ENCODE results near the gene FEM1B.

The FEM1B gene

DNA sequence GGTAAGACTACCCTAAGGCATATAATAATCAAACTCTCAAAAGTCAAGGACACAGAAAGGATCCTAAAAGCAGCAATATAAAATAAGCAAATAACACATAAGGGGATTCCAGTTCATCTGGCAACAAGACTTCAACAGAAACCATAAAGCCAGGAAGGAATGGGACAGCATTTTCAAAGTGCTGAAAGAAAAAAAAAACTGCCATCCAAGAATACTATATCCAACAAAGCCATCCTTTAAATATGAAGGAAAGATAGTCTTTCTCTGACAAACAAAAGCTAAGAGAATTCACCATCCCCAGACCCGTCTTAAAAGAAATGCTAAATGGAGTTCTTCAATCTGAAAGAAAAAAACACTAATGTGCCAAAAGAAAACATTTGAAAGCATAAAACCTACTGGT is 33.3 kb upstream of the FEM1B start:
- Mint-ChIP-seq H3K36me3 (peaks cover 11% of the 10 kb centered on the region), H3K27ac (no peak overlapping the region), H3K4me1 (peaks cover 6% of the 10 kb centered on the region), H3K27me3 (peaks cover 39% of the 10 kb centered on the region), H3K9me3 (peaks cover 11% of the 10 kb centered on the region), H3K4me3 (no peak overlapping the region)
- ATAC-seq = no peak

DNA sequence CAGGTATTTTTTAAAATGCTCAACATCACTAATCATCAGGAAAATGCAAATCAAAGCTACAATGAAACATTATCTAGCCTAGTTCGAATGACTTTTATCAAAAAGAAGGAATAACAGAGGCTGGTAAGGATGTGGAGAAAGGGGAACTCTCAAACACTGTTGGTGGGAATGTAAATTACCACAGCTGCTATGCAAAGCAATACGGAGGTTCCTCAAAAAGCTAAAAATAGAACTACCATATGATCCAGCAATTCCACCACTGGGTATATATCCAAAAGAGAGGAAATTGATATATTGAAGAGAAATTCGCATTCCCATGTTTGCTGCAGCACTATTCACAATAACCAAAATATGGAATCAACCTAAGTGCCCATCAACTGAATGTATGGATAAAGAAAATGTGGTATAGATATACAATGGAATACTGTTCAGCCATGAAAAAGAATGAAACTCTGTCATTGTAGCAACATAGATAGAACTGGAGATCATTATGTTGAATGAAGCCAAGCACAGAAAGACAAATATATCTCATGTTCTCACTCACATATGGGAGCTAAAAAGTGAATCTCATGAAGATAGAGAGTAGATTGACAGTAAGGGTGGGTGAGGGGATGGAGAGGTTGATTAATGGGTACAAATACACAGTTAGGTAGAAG is 28.4 kb upstream of the FEM1B start:
- ATAC-seq = no peak
- Mint-ChIP-seq H3K4me1 (peaks cover 6% of the 10 kb centered on the region), H3K27me3 (peaks cover 32% of the 10 kb centered on the region), H3K36me3 (peaks cover 10% of the 10 kb centered on the region), H3K27ac (no peak overlapping the region), H3K9me3 (peaks cover 6% of the 10 kb centered on the region), H3K4me3 (no peak overlapping the region)

DNA sequence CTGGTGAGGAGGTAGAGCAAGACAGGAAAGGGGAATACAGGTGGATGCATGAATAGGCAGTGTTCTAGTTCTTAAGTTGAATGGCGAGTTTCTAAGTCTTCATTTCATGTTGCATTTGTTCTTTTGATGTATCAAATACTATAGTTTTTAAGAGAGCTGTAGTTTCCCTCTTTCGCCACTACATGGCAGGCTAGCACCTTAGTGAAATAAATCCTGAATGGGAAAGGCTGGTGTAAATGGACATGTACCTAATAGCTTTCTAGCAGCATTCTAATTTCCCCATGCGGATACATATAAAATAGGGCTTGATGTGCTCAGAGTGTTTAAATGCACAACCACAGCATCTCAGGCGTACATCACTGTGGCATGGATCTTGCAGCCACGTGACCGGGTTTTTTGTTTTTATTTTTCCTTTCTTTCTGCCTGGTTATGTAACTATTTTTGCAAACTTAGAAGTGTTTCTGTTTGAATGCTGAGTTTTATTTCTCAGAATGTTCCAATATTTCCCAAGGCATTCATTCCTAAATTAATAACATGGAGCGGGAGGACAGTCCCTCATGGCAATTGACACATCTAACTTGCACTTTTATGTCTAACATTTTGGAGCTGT is 24.5 kb upstream of the FEM1B start:
- Mint-ChIP-seq H3K27ac (no peak overlapping the region), H3K4me1 (peaks cover 6% of the 10 kb centered on the region), H3K36me3 (no peaks in the 10 kb centered on the region), H3K27me3 (peaks cover 31% of the 10 kb centered on the region), H3K4me3 (no peak overlapping the region), H3K9me3 (no peaks in the 10 kb centered on the region)
- no peak for ATAC-seq

DNA sequence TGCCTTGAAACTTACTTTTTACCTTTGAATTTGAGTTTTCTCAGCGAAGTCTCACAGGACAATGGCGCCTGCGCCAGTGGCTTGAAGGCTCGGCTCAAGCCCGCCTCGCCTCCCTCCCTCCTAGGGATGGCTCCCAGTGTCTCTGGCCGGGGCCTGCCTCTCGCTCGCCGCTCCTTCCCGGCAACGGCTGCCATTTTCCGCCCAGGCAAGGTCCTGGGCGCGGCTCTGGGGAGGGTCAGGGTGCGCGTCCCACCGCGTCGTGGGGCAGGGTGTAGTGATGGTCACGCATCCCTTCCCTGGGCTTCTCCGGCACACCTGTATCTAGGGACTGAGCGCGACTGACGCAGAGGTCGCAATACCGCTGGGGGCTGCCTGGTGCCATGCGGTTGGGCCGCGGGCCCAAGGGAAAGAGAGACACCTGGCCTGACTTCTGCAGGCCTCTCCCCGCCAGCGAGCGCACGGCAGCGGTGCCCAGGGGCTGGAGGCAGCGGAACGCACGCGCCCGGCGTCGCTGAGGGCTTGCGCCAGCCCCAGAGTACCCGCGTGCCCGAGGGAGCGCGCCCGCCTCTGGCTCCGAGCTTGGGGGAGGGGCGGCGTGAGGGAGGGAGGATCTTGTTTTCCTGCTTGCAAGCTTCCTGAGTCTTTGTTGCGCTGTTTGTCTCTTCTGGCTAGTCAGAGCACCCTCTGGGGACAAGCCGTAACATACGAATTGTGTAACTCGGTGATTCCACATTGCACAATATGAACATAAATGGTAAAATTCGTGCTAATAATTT is 20.7 kb upstream of the FEM1B start:
- Mint-ChIP-seq H3K27ac (peak overlapping the region; percentile 35), H3K27me3 (peaks cover 23% of the 10 kb centered on the region), H3K4me1 (no peaks in the 10 kb centered on the region), H3K4me3 (peak overlapping the region; percentile 72), H3K9me3 (no peaks in the 10 kb centered on the region), H3K36me3 (no peaks in the 10 kb centered on the region)
- ATAC-seq = peak; percentile 76

DNA sequence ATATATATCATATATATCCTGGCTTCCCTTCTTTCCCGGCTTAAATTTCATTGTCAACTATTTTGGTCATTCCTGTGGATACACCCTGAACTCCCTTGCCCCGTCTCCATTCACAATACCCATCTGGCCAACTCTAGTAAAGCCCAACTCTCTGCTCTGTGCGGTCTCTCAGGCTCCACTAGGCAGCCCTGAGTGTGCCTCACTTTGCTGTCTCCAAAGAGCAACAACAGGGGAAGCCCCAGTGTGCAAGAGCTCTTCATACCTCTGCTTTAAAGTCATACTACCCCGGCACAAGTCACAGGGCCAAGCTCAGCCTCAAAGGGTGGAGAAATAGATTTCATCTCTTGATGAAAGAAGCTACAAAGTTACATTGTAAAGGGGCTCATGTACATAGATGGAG is 18.9 kb upstream of the FEM1B start:
- H3K4me1 Mint-ChIP-seq = no peaks in the 10 kb centered on the region
- ATAC-seq = no peak
- H3K36me3 Mint-ChIP-seq = no peaks in the 10 kb centered on the region
- H3K9me3 Mint-ChIP-seq = no peaks in the 10 kb centered on the region
- H3K4me3 Mint-ChIP-seq = no peak overlapping the region
- peaks cover 39% of the 10 kb centered on the region for H3K27me3 Mint-ChIP-seq
- no peak overlapping the region for H3K27ac Mint-ChIP-seq

DNA sequence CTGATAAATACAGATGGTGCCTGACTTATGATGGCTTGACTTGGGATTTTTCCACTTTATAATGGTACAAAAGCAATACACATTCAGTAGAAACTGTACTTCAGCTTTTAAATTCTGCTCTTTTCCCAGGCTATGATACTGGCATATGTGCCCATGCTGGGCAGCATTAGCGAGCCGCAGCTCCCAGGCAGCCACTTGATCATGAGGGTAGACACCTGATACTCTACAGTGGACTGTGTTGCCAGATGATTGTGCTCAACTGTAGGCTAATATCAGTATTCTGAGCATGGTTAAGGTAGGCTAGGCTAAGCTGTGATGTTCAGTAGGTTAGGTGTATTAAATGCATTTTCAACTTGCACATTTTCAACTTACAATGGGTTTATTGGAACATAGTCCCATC is 17.7 kb upstream of the FEM1B start:
- H3K36me3 Mint-ChIP-seq = no peaks in the 10 kb centered on the region
- H3K9me3 Mint-ChIP-seq = no peaks in the 10 kb centered on the region
- no peak overlapping the region for H3K4me3 Mint-ChIP-seq
- no peak overlapping the region for H3K27ac Mint-ChIP-seq
- peaks cover 42% of the 10 kb centered on the region for H3K27me3 Mint-ChIP-seq
- no peak for ATAC-seq
- no peaks in the 10 kb centered on the region for H3K4me1 Mint-ChIP-seq

DNA sequence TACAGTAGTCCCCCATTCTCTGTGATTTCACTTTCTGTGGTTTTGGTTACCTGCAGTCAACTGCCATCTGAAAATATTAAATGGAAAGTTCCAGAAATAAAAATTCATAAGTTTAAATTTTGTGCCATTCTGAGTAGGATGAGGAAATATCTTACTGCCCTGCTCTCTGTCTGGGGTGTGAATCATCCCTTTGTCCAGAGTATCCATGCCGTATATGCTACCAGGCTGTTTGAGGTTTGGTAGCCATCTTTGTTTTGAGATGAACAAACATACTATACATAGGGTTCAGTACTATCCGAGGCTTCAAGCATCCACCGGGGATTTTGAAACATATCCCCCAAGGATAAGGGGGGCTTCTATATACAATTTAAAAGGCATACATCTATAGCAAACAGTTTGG is 16.3 kb upstream of the FEM1B start:
- H3K27me3 Mint-ChIP-seq = peaks cover 50% of the 10 kb centered on the region

DNA sequence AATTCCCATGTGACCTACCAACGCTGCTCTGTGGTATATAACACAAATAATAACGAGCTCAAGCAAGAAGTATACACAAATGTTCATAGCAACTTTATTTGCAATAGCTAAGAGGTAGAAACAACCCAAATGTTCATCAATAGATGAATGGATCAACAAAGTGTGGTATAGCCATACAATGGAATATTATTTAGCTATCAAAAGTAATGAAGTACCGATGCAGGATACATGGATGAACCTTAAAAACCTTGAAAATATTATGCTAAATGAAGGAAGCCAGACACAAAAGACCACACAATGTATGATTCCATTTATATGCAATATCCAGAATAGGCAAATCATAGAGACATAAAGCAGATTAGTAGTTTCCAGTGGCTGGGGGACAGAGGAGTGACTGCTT is 15.6 kb upstream of the FEM1B start:
- no peak overlapping the region for H3K4me3 Mint-ChIP-seq
- no peak overlapping the region for H3K27ac Mint-ChIP-seq
- no peak for ATAC-seq
- H3K27me3 Mint-ChIP-seq = peaks cover 48% of the 10 kb centered on the region
- H3K9me3 Mint-ChIP-seq = no peaks in the 10 kb centered on the region
- H3K4me1 Mint-ChIP-seq = no peaks in the 10 kb centered on the region
- H3K36me3 Mint-ChIP-seq = no peaks in the 10 kb centered on the region

More for the DNA sequence above, 16.3 kb upstream of the FEM1B start:
- H3K27ac Mint-ChIP-seq = no peak overlapping the region
- no peaks in the 10 kb centered on the region for H3K36me3 Mint-ChIP-seq
- no peak overlapping the region for H3K4me3 Mint-ChIP-seq
- H3K9me3 Mint-ChIP-seq = no peaks in the 10 kb centered on the region
- ATAC-seq = no peak
- no peaks in the 10 kb centered on the region for H3K4me1 Mint-ChIP-seq

DNA sequence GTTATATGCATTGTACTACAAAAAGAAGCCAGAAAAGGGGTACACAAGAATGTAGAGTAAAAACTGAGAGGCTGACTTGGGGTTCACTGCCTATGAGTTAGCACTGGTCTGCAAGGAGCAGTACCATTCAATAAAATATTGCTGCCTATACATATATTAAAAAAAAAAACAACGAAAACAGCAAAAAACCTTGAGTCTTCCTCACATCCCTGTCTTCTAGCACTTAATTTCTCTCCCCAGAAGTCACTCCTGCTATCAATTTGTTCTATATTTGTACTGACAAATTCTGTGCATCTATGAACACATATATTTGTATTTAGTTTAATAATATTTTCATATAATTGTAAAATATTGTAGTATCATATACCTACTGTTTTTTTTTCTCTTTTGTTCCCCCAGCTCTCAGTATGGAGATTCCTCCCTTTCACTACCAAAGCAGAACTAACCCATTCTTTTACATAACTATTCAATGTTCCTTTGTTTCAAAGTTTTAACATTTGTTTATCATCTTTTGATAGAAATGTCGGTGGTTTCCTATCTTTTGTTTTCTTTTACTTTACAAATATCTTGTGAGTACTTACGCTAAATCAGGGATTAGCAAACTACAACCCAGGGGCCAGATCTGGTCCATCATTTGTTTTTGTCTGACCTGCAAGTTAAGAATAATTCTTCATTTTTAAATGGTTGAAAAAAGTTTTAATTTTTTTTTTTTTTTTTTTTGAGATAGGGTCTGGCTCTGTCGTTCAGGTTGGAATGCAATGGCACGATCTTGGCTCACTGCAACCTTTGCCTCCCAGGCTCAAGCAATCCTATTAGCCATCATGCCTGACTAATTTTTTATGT is 14.8 kb upstream of the FEM1B start:
- H3K4me3 Mint-ChIP-seq = no peak overlapping the region
- H3K36me3 Mint-ChIP-seq = no peaks in the 10 kb centered on the region
- ATAC-seq = no peak
- H3K27ac Mint-ChIP-seq = no peak overlapping the region
- no peaks in the 10 kb centered on the region for H3K4me1 Mint-ChIP-seq
- peaks cover 55% of the 10 kb centered on the region for H3K27me3 Mint-ChIP-seq
- H3K9me3 Mint-ChIP-seq = no peaks in the 10 kb centered on the region

DNA sequence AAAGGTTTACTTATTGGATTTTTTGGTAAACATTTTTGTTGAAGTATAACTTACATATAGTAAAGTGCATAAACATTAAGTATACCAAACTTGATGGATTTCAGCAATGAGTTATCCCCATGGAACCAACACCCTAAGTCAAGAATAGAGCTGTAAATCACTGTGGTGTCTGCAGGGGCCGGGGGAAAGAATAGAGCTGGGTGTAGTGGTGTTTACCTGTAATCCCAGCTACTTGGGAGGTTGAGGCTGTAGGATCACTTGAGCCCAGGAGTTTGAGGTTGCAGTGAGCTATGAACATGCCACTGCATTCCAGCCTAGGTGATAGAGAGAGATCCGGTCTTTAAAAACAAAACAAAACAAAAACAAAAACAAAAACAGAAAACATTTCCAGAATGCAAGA is 13.3 kb upstream of the FEM1B start:
- H3K4me3 Mint-ChIP-seq = no peak overlapping the region
- H3K4me1 Mint-ChIP-seq = no peaks in the 10 kb centered on the region
- peaks cover 63% of the 10 kb centered on the region for H3K27me3 Mint-ChIP-seq
- H3K9me3 Mint-ChIP-seq = no peaks in the 10 kb centered on the region
- no peak overlapping the region for H3K27ac Mint-ChIP-seq
- no peak for ATAC-seq
- H3K36me3 Mint-ChIP-seq = no peaks in the 10 kb centered on the region

DNA sequence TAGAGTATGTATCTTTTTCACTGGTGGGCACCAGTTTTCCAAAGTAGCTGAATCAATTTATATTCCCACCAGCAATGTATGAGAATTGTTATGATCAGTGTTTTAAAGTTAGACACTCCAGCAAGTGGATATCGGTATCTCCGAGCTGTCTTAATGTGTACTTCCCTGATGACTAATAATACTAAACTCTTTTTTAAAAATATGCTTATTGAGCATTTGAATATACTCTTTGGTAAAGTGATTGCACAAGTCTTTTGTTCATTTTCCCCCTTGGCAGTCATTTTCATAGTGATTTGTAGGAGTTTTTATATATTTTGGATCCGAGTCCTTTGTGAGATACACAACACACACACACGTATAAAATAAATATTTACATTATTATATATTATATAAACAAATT is 12.5 kb upstream of the FEM1B start:
- Mint-ChIP-seq H3K4me1 (no peaks in the 10 kb centered on the region), H3K27ac (no peak overlapping the region), H3K4me3 (no peak overlapping the region), H3K27me3 (peaks cover 63% of the 10 kb centered on the region), H3K9me3 (no peaks in the 10 kb centered on the region), H3K36me3 (no peaks in the 10 kb centered on the region)
- ATAC-seq = no peak

DNA sequence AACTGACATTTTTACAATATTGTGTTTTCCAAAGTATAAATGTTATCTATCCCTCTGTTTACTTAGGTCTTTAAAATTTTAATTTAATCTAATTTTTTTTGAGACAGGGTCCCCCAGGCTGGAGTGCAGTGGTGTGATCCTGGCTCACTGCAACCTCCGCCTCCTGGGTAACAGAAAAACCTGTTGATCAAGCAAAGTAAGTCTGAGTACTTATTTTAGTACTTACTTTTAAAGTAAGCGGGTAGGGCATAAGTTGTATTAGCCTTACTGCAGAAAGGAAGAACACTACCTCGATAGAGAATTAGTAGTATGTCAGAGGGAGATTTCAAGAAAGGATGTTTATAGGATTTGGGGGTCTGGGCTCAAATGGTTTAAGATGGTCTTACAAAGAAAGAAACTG is 11.9 kb upstream of the FEM1B start:
- no peak overlapping the region for H3K4me3 Mint-ChIP-seq
- H3K36me3 Mint-ChIP-seq = no peaks in the 10 kb centered on the region
- H3K9me3 Mint-ChIP-seq = no peaks in the 10 kb centered on the region
- H3K27ac Mint-ChIP-seq = no peak overlapping the region
- peaks cover 63% of the 10 kb centered on the region for H3K27me3 Mint-ChIP-seq
- ATAC-seq = no peak
- no peaks in the 10 kb centered on the region for H3K4me1 Mint-ChIP-seq

DNA sequence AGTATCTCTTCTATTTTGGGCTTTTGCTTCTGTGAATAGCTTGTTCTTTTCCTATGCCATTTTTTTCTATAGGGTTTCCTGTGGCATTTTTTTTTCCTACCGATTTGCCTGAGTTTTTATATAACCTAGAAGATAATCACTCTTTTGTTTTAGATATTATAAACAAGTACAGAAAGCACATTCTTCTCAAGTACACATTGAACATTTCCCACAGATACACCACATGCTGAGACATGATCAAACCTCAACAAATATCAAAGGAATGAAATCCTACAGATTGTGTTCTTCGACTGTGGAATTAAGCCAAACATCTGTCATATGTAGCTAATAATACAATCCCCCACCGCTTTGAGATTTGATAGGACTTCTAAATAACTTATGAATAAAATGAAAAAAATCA is 9.1 kb upstream of the FEM1B start:
- Mint-ChIP-seq H3K9me3 (no peaks in the 10 kb centered on the region), H3K36me3 (no peaks in the 10 kb centered on the region), H3K4me3 (no peak overlapping the region), H3K27me3 (peaks cover 47% of the 10 kb centered on the region), H3K4me1 (no peaks in the 10 kb centered on the region), H3K27ac (no peak overlapping the region)
- no peak for ATAC-seq

DNA sequence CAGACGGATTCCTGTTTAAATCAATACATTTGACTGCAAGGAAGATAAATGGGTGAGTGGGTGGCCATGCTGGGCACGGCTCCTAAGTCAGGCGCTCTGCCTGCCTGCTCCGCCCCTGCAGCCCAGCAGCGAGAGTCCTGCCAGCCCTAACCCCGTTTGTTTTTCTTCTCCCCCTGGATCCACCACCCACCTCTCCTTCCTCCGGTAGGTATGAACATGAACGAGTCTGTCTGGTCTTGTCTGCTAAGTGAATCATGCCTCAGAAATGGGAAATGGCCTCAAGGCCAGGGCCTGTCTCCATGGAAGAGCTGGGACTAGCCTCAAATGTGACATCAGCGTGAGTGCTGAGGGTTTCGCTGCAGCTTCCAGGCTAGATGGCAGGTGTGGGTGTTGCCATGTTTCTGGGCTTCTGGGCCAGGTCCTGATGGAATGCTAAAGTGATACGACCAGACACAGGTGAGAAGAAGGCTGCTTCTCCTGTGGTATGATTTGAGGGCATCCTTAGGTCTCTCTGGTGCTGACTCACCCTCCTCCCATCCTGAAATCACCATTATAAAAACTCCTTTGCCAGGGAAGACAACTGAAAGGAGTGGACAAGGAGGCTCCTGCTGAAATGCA is 5.6 kb upstream of the FEM1B start:
- Mint-ChIP-seq H3K36me3 (no peaks in the 10 kb centered on the region), H3K4me1 (peaks cover 7% of the 10 kb centered on the region), H3K9me3 (no peaks in the 10 kb centered on the region), H3K4me3 (no peak overlapping the region), H3K27ac (no peak overlapping the region), H3K27me3 (peaks cover 16% of the 10 kb centered on the region)
- no peak for ATAC-seq

DNA sequence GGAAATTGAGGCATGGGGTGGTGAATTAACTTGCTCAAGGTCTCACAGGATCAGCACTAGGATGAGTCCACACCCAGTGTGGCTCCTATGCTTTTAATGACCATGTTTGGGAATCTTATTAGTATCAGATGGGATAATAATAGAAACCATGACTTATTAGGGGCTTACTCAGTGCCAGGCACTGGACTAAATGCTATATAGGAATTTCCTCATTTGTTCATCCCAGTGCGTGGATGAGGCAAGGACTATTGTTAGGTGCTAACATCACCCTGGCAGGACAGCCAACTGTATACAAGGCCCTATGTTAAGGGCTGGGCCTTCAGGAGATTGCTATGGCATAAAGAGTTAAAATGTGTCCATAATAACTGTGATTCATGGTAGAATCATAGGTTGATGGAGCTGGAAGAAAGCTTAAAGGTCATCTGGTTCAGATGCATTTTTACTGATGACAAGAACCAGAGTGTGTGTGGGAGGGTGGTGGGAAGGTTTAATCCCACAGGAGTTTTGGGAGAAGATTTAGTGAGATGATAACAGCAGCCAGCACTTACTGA is 4.7 kb upstream of the FEM1B start:
- Mint-ChIP-seq H3K36me3 (no peaks in the 10 kb centered on the region), H3K9me3 (no peaks in the 10 kb centered on the region), H3K4me3 (no peak overlapping the region), H3K27ac (no peak overlapping the region), H3K27me3 (peaks cover 8% of the 10 kb centered on the region), H3K4me1 (peaks cover 12% of the 10 kb centered on the region)
- no peak for ATAC-seq

Measured in stimulated activated memory B cell treated with anti-CD40 and anti-IgM and Interleukin-4, amounts not matched to agents 10 μg/mL and 1 μg/mL and 100 μg/mL, for 72 hours (primary cell).